GM20431 (cell line): Measurements from ENCODE around the gene DUSP3.

ENCODE experiments used
- in situ Hi-C: fragments of 300-500 bp; cut with MseI, MboI; formaldehyde crosslinking; loops from one replicate; pipeline ENCODE4 v1.15.0; 2020; ENCODE audit warnings: low sequenced_read_pairs; ENCODE audit not compliant: unreplicated experiment

Gene DUSP3

DNA sequence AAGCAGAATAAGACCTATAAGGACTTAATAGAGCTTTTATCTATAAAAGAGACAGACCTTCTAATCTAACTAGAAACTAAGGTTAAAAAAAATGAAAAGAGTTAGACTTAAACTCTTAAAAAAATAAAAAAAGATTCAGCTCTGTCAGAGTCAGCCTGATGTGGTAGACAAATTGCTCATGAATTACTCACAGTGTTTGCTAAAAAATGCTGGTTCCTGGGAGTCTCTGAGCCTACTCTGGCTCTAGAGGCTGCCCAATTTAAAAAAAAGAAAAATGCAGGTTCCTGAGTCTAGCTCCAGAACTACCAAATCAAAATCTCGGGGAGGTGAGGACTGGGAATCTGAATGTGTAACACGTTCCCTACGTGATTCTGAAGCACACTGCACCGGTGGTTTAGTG is 38.2 kb downstream of the DUSP3 start:
- in situ Hi-C loops, result no loop called here

GRCh38 chr17:43737722-43738121 is 41.1 kb downstream of the DUSP3 start:
- in situ Hi-C loops, result no loop called here

DNA sequence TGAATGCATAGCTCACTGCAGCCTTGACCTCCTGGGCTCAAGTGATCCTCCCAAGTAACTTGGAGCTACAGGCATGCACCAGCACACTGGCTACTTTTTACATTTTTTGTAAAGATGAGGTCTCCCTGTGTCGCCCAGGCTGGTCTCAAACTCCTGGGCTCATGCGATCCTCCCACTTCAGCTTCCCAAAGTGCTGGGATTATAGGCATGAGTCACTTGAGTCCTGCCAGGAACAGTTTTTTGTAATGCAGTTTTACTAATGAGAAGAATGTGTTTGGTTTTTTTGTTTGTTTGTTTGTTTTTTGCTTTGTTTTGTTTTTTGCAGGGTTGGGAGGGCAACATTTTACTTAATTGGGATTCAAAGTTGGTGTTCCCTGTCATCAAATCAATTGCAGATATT is 42.4 kb downstream of the DUSP3 start:
- in situ Hi-C loops, result no loop called here

DNA sequence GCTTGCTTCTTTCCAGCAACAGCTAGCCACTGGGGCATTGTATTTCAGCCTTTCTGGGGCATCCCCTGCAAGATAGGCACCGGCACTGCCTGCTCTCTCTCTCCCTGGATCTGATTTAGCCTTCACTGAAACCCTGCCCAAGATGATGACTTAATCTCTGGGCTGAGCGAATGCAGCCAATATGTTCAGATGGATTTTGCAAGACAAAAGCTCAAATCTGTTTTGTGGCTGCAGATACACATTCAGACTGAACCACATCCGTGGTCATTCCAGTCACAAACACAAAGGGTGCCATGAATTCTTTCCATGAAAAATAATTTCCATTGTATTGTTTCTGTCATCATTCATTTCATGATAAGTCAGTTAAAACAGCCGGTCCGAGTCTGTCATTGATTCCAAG is 44.4 kb downstream of the DUSP3 start:
- in situ Hi-C loops, result no loop called here

DNA sequence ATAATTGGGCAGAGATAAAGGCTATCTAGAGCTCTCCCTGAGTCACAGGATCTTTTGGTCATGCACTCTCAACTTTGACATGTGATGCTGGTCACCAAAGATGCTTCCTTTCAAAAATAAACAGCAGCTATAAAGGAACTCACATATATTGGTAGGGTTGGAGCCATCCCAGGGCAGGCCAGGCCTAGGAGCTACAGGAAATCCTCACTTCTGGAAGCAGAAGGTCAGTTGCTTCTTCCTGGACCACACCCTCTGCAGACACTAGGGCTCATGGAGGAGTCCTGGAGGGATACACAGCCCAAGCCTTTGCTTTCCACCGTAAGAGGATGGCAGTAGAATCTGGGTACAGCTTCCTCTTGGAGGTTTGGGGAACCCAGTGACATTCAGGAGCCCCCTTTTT is 44.8 kb downstream of the DUSP3 start:
- in situ Hi-C loops, result no loop called here

GRCh38 chr17:43732958-43733357 is 45.8 kb downstream of the DUSP3 start:
- in situ Hi-C loops, result no loop called here

GRCh38 chr17:43728081-43728480 is 50.7 kb downstream of the DUSP3 start:
- in situ Hi-C loops, result no loop called here

- in situ Hi-C loops, result no loop called here
These were observed 54.9 kb downstream of the DUSP3 start for GRCh38 chr17:43723697-43724359.

GRCh38 chr17:43722870-43723665 is 55.7 kb downstream of the DUSP3 start:
- in situ Hi-C loops, result no loop called here

- in situ Hi-C loops, result no loop called here
These were observed 56.5 kb downstream of the DUSP3 start for GRCh38 chr17:43722269-43722619.

DNA sequence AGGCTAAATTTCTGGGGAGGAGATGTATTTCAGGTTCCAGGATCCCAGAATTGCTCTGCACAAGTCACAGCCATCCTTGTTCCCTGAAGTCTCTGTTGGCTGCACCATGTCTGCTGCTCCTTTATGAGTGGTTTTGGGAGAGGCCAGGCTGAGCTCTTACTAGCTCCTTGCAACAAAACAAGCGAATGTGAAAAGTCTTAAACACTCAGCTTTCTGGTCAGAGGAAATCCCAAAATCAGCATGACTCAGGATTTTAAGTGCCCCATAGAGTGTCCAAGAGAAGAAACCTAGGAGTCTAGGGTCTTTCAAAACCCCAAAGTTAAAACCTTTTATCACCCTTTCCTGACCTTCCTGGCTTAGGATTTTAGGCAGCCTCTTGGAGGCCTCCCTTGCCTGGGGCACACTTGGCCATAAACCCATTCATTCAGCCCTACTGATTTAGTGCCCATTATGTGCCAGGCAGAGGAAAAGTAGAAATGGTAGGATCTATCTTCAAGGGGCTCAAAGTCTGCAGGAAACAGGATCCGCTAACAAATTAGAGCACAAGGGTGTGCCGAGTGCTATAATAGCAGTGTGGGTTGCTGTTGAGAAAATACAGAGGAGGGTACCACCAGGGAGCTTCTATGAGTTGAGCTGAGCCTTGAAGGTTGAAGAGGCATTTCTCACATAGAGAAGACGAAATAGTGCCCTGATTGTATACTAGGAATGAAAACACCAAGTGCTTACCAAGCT is 57.1 kb downstream of the DUSP3 start:
- in situ Hi-C loops, result no loop called here

- in situ Hi-C loops, result no loop called here
These were observed 58.3 kb downstream of the DUSP3 start for GRCh38 chr17:43720311-43721060.

DNA sequence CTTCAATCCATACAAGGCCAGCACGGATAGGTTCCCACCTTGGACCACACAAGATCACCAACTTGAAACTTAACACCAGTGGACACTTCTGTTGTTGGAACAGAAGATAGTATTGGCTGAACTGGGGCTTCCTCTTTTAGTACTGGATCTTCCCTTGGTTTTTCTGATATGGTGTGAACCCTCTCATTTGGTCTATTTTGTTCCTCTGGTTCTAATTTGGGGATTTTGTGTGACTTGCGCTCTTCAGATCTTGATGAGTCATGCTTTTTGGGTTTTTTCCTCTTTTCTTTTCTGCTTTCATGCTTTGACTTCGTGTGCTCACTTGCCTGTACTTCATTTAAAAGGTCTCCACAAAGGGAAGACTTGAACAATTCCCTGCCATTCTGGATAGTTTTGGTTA is 59.2 kb downstream of the DUSP3 start:
- in situ Hi-C loops, result no loop called here

- in situ Hi-C loops, result no loop called here
These were observed 60.2 kb downstream of the DUSP3 start for GRCh38 chr17:43718544-43718943.

GRCh38 chr17:43717913-43718312 is 60.9 kb downstream of the DUSP3 start:
- in situ Hi-C loops, result no loop called here
